Measurements from ENCODE around the gene GALNT18.

Gene GALNT18

DNA sequence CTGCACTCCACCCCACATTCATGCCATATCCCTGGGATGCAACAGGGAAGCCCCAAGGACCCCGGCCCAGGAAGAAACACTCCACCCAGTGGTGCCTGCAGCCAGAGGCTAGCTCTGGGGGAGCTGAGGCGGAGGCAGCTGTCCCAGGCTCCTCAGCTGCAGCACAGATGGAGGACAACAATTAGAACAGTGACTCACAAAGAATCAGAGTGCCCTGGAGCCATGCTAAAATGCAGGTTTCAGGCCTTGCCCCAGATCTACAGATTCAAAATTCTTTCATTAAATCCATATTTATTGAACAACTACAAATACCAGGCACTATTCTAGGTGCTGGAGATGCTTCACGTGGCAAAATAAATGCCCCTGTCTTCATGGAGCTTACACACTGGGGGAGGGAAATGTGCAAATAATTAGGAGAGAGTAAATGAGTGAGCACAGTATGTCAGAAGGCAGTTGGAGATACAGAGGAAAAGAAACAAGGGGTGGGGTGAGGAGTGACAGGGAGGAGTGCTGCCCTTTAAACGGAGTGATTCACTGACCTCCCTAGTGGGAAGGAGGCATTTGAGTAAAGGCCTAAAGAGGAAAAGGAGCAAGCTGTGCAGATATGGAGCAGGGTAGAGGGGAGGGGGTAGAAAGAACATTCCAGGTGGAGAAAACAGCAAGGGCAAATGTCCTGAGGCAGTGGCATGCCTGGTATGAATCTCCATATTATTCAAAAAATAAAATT is 195.4 kb downstream of the GALNT18 start:
- DNase-seq: no peak

DNA sequence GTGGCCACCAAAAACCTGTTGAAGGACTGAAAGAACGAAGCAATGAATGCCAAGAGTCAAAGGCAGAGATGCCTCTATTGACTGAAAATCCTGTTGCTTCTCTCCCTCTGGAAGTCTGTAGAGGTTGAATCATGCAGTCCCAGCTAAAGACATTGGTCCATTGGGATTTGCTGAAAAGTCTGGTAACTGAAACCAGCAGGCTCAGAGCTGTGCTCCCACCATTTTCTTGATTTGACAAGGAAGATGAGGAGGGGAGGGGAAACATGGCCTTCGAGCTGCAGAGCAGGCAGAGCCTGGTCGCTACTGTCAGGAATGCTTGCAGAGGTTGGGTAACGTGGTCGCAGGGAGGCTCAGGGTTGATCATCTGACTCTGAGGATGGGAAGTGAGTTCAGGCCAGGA is 196.0 kb downstream of the GALNT18 start:
- DNase-seq: no peak

DNA sequence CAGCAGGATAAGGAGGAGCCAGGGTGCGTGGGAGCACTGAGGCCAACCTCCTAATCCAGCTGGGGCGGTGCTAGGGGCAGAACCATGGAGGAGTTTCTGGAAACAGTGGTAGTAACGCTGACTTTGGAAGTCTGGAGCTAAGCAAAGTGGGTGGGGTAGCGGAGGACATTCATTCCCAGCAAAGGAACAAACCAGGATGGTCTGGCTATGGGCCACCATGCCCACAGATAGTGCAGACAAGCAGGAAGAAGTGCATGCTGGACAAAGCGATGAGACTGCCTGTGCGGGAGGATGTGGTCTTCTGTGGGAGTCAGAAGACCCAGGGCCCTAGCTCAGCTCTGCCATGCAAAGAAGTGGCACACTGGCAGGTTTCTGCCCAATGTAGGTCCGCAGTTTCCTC is 197.1 kb downstream of the GALNT18 start:
- DNase-seq: no peak

DNA sequence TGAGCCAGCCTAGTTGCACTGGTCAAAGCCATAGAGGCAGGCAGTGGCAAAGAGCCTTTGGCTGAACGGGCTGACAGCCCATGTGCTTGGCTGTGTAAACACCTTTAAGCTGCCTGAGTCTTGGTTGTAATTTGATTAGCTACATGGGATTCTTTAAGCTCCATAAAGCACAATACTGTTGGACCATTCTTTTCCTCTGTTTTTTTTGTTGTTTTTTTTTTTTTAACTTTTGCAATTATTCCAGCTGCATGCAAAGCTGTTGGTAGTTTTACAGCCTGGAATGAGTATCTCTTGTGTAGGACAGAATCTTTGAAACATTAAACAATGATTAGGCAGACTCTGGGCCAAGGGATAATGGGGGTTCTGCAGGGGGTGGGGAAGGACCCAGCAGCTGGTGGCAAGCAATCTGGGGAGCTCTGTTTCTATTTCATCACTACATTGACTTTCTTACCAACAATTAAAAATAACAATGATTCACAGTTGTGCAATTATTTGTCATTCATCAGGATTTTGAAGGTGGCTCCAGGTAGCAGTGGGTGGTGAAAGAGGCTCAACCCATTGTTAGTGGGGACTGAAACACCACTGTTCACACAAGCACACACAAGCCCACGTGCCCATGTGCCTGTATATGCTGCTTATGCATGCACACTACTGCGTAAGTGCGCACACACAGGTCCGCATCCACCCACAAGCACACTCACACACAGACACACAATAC is 199.2 kb downstream of the GALNT18 start:
- no peak for DNase-seq

DNA sequence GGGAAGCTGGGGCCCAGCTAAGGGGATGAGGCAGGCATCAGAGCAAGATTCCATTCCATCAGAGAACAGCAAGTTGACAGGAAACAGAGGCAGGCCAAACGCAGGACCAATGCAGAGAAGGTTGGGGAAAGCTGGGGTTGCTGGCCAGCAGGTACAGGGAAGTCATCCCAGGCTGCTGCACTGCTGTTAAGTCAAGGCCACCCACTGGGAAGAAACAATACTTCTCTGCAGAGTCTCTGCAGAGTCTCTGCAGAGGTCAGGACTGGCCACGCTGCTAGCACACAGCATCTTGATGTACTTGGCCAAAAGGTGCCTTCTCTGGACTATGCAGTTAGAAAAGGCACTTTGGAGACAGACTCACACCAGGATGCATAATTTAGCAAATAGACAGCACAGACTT is 200.3 kb downstream of the GALNT18 start:
- DNase-seq: no peak

DNA sequence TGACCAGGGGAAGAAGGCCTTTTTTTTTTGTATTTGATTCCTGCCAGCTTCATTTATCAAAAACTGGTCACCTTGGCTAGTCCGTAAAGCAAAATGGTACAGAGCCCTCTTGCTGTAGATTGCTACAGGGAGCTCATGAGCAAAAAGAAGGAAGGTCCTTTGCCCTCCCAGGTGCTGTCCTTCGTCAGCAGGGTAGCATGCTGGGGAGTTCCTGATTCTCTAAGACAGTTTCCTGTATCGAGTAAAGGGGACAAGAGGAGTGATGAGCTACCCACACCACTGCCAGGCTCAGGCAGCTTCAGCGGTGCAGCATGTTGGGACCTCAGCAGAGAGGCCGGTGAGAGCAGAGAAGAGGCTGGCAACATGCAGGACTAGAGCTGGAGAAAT is 200.9 kb downstream of the GALNT18 start:
- DNase-seq: peak; percentile 18

DNA sequence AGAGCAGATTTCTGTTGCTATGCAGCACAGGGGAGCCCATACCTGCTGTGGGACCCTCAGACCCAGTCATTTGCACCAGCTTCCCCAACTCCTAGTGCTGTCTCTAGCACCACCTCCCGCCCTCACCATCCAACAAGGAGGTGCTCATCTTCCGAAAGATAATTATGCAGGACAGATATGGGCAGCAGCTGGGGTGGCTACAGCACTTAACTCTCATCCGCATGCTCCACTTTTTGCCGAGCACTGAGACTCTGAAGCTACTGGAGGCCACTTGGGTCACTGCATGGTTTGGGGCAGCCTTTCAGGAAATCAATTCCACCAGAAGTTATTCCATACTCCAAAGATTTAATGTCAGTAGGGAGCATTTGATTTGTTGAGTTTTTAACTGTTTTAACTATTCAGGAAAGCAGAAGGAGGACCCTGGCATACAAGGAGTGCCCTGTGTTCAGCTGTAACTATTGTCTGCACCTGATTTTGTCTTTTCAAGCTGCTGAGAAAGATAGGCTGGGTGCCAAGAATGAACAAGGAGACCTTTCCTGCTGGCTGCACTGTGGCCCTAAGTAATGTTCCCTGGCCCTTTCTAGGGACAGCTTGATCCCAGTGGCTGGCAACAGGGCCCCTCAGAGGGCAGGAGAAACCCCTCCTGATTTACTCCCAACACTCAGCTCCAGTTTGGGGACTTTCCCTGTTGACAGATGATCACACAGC is 201.5 kb downstream of the GALNT18 start:
- DNase-seq: peak; percentile 75

DNA sequence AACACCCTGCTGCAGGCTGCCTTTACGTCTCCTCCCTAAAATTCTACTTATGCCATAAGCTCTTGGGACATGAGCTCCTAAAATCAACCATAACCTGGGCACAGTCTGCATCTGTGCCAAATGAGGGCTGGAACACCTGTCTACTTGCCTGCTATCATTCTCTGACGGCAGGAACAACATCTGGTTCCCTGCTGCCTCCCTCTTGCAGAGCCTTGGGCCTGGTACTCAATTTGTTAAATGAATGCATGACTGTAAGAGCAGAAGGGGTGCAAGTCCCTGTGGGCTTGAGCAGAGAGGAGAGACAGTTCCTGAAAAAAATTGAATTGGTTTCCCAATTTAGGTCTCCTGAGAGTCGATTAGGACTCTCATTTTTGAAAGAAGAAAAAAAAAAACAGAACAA is 202.1 kb downstream of the GALNT18 start:
- no peak for DNase-seq

DNA sequence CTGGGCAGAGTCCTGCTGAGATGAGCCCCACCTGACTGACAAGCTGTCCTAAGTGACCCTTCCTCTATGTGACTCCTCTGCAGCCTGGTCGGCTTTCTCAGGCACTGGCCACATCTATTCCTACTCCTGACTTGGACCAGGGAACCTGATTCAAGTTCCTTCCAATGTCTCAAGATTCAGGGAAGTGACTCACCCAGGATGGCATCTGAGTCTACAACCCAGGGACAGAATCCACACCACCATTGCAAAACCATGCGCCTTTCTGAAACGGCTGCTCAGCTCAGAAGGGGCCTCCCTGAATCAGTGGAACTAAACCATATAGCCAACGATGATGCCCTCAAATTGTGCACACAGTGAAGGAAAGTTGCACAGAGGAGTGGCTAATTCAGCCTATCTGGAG is 204.9 kb downstream of the GALNT18 start:
- peak; percentile 25 for DNase-seq

DNA sequence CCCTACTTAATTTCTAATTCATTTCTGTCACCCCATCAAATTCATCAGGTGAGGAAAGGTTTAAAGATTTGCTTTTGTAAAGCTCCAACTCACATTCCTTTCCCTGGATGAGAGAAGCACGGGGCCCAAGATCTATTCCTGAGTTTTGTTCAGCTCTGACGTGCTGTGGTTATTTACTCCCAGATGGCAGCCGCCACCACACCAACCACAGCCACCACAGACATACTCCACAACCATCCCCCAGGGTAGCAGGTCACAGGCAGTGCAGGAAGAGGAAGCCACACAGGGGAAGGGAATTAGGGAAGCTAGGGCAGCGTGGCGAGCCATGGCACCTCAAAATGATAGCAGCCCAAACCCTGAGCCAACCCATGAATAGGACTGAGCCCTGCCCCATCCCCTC is 205.3 kb downstream of the GALNT18 start:
- peak; percentile 82 for DNase-seq

DNA sequence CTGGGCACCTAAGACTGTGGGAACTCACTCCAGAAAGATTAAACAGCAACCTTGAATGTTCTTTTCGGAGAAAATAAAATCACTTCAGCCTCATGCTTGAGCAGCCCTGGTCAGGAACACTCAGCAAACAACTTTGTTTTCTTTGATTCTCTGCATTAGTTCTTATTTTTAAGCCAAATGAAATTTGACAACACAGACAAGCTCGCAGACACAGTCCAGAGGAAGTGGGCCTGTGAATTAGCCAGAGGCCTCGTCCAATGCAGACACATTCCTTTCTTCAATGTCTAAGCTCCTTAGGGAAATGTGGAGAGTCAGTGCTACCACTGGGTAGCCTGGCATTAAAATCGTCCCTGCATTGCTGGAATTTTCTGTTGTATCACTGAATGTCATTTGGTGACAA is 205.9 kb downstream of the GALNT18 start:
- DNase-seq: no peak

DNA sequence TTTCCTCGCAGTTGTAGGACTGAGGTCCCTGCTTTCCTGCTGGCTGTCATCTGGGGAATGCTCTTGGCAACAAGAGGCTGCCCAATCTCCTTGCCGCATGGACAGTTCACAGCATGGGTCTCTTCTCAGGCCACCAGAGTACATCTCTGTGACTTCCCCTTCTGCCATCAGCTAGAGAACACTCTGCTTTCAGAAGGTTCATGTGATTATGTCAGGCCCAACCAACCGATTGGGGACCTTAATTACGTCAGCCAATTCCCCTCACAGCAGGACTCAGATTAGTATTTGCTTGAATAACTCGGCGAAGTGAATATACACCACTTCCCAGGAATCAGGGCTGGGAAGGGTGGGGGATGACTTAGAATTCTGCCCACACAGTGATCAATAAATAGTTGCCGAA is 206.8 kb downstream of the GALNT18 start:
- peak; percentile 9 for DNase-seq

DNA sequence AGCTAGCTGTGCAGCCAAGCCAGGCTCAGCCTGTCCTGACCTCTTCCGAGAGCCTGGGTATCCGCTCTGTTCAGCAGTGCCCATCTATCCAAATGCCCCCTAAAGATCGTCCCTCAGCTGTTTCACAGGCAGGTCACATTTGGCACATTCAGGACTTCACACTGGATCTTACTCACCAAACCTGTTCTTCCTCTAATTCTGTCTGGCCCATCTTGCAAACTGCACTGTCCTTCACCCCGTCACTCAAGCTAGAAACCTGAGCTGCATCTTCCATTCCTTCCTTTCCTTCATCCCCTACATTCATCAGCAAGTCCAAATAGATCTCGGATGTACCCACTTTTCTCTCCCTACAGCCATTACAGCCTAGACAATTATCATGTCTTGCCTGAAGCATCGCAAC is 208.0 kb downstream of the GALNT18 start:
- no peak for DNase-seq

DNA sequence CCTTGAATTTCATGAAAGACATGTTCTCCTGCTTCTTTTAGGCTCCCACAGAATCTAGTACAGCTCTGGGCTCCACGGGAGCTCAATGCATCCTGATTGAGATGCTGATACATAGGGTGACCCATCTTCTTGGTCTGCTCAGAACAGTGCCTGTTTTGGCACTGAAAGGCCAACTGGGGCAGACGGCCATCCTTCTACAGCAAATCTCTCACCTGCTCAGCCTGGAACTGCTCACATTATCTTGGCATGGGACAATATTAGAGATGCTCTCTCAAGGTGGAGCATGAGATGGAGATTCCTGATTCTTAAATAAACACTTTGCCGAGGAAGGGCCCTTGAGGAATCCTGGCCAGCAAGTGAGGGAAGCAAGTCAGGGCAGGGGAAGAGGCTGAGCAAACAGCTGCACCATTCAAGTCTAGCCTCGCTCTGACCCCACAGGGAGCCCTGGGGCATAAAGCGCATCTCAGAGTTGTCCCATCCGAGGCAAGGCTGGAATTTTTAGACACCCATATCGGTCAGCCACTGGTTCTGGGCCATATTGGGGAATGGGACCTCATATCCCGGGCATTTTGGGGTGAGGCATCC is 210.3 kb downstream of the GALNT18 start:
- DNase-seq: no peak

DNA sequence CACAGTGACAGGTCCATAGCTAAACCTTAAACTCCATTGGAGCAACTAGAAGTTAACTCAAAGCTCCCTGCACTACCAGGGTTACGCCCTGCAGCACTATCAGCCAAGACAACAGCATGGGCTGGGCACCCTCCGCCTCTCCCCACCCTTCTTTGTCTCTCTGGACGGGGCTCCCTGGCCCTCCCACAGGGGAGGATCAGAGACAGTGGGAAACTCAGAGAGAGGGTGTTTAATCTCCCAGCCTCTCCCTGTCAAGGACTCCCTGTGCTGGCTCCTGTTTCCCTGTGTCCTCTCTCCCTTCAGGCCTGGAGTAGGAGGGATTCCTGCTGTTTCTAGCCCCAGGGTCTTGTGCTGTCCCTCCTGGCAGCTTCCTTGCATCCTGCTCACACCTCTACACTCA is 211.9 kb downstream of the GALNT18 start:
- peak; percentile 81 for DNase-seq

DNA sequence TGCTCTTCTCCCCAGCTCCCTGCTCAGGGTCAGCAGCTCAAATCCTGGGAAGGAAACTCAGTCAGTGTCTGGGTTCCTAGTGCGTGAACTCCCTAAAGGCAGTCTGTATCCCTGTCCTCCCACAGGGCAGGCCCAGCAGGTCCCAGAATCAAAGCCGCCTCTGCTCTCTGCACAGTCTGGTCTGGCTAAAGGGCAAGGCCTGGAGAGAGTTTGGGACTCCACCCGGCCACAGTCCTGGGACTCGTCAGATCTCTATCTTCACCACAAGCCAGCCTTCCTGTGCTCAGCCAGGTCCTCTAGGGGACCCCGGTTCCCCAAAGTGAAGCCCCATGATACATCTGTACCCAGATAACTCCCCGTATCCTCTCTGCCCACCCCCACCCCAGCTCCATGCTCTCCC is 212.6 kb downstream of the GALNT18 start:
- peak; percentile 8 for DNase-seq

DNA sequence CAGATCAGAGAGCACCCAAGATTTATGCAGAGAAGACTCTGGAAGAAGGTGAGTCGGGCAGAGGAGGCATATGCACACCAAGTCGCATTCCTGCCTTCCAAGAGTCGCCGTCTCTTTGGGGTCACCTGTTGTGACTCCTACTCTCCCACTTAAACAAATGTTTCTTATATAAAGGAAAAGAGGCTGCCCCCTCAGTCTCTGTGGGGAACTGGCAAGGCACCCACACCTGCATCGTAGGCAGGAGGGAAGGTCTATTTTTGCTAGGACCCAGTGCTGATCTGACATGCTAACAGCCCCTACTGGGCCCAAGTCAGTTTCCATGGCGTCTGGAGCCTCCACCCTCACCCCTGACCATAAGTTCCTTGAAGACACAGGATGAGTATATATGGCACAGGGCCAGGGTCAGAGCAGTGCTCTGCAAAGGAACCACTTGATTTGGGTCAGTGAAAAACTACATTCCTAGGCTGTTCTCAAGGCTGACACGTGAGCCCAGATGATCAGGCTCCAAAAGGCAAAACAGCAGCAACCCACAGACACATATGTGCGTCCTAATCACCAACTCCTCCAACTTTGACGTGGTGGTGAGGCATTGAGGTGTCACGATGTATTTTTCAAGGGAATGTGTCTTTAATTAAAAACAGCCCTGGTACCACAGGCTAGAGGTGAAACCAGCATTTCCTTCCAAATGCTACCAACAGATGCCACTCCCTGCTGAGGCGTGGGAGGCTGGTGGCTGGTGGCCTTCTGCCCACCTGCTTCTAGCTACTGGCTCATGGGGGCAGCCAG is 213.2 kb downstream of the GALNT18 start:
- DNase-seq: no peak

DNA sequence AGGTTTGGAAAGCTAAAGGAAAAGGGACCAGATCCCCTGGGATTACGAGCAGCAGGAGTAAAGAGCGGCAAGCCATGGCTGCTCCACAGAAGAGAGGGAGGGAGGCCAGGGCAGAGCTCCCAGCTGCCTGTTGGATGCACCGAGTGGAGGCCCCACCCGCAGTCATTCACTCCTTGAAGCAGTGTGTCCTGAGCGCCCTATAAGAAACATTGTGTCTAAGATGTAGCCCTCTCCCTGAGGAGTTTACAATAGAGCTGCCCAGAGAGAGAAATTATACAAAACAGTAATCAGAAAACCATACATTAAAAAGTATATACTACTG is 214.1 kb downstream of the GALNT18 start:
- no peak for DNase-seq

DNA sequence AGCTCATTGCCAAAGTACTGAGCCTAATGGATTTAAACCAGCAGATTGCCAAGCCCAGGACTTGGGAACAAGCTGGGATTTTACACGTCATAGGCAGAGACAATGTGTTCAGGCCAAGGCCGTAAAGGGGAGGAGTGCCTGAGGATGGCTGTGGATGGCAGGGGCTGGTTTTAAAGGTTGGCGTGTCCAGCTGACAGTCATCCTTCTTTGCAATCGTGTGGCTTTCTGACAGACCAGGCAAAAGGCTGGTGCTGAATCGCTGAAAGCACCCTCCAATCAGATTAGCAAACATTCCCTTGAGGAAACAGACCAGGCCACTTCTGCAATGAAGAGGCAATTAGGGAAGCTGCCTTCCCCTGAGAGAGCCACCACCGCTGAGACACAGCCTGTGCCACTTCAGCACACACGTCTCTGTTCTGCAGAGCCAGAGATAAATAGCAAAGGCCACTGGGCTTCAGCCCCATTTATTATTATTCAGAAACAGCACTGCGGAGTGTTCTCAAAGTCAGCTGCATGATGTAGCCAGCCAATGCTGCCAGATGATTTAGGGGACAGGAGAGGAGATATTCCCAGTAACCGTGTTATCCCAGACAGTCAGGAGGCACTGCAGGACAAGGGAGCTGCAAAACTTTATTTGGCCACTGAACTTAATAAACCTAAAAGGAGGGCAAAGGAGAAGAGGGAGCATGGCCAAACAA is 214.6 kb downstream of the GALNT18 start:
- DNase-seq: no peak

DNA sequence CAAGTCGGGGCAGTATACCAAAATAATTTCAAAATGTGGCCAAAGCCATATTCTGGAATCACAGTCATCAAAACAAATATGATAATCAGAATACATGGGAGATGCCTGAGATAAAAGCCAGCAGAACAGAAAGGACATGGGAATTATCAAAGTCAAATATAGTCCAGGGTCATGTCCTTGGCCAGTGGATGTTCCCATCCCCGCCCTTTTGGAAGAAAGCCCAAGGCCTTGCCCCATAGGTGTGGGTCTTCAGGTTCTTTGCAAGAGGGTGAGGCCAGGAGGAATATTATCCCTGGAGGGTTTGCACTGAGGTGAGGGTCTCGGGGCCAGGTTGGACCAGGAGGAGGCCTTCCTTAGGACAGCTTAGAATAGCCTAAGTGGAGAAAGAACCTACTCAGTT is 215.2 kb downstream of the GALNT18 start:
- no peak for DNase-seq

DNA sequence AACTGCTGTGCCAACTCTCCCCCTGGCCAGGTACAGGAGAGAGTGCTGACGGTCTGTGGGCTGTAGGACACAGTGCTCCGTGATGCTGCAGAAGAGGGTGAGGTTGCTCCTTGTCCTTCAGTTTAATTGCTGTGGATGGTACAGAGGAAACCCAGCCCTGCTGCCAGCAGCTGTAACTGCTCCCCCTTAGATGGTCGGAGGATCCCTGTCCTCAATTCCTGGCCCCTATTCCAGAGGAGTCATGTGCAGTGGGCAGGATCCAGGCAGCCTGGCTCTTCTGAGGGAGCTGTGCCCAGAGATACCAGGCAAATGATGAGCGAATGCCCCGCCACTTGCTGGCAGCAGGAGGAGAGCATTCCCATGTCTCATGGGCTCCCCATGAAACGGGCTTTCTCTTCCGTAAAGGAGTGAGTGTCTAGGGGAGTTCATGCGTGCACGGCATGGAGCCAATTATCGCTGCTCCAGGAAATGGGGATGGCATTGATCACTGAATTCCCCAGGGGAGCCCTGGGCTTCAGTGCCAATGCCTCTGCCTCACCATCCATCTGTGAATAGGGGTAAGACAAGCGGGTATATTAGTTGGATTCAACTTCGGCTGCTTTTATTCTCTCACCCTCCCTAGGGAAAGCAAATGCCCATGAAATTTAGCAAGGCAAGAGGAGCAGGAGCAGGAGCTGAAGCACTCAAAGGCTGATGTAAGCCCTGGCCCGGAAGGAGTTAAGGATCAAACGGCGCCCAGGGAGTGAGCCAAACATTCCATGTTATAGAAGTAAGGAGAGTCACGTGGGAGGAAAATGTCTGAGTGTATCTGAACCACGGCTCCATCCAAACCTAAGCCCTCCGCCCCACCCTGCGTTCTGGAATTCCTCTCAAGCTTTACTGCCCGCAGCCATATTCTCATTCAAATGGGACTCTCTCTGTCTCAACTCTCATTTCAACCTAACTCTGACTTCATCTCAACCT is 217.8 kb downstream of the GALNT18 start:
- no peak for DNase-seq
